ENCODE results near the gene EPM2A.
"Not testable (repeated sequence)": the region's sequence is repeated elsewhere in the genome, so short reads cannot be mapped to it uniquely, and the experiment has no call there.

Gene EPM2A

DNA sequence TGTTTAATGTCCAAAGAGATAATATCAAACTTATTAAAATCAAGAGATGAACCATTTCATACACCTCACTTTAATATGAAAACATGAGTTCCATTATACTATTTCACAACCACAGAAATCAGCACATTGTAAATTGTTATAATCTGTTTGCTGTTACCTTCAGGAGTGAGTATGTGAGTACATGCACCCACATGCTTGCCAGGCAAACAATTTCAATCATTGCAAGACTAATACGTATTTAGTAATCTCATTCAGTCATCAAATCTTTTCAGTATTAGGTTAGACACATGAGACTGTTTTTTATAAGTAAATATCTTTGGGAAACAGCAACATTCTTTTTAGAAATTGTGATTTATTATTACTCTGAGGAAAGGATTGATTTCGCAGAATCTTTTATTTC is 9.3 kb upstream of the EPM2A start:
- H3K4me3 ChIP-seq (replicated peaks in 1 of 2; ENCODE audit: low read depth in 2 of 2, low read length in 2 of 2) = no peak overlapping the region
- DNase-seq (ENCODE audit: low read depth in 2 of 2) = no peak
- TF ChIP-seq, protein P1, sequence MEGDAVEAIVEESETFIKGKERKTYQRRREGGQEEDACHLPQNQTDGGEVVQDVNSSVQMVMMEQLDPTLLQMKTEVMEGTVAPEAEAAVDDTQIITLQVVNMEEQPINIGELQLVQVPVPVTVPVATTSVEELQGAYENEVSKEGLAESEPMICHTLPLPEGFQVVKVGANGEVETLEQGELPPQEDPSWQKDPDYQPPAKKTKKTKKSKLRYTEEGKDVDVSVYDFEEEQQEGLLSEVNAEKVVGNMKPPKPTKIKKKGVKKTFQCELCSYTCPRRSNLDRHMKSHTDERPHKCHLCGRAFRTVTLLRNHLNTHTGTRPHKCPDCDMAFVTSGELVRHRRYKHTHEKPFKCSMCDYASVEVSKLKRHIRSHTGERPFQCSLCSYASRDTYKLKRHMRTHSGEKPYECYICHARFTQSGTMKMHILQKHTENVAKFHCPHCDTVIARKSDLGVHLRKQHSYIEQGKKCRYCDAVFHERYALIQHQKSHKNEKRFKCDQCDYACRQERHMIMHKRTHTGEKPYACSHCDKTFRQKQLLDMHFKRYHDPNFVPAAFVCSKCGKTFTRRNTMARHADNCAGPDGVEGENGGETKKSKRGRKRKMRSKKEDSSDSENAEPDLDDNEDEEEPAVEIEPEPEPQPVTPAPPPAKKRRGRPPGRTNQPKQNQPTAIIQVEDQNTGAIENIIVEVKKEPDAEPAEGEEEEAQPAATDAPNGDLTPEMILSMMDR (IDR thresholded peaks at IDR 0.05; ENCODE audit: low read depth, low read length) = no peak

DNA sequence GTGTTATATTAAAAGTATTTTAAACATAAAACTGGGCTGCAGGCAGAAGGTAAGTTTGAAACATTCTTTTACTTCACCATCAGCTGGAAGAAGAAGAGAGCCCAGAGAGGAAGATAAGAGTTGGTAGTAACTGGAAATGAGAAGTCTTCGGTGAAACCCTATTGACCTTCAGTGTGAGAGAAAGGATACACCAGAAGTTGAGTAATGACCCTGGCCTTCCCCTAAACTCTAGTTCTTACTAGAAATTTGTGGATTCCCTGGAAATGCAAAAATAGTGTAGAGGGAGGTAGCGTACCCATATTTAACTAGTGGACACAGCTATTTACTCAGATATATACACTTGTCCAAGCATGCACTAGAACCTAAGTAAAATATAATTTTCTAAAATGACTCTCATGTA is 8.0 kb upstream of the EPM2A start:
- no peak for DNase-seq (ENCODE audit: low read depth in 2 of 2)
- TF ChIP-seq, protein P1 (IDR thresholded peaks at IDR 0.05; ENCODE audit: low read depth, low read length) = no peak
- no peak overlapping the region for H3K4me3 ChIP-seq (replicated peaks in 1 of 2; ENCODE audit: low read depth in 2 of 2, low read length in 2 of 2)

DNA sequence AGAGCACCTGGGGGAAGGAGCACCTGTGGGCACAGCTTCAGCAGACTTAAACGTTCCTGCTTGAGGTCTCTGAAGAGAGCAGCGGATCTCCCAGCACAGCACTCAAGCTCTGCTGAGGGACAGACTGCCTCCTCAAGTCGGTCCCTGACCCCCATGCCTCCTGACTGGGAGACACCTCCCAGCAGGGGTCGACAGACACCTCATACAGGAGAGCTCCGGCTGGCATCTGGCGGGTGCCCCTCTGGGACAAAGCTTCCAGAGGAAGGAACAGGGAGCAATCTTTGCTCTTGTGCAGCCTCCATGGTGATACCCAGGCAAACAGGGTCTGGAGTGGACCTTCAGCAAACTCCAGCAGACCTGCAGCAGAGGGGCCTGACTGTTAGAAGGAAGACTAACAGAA is 7.2 kb upstream of the EPM2A start:
- not testable (repeated sequence) for DNase-seq (ENCODE audit: low read depth in 2 of 2); H3K4me3 ChIP-seq (replicated peaks in 1 of 2; ENCODE audit: low read depth in 2 of 2, low read length in 2 of 2)

DNA sequence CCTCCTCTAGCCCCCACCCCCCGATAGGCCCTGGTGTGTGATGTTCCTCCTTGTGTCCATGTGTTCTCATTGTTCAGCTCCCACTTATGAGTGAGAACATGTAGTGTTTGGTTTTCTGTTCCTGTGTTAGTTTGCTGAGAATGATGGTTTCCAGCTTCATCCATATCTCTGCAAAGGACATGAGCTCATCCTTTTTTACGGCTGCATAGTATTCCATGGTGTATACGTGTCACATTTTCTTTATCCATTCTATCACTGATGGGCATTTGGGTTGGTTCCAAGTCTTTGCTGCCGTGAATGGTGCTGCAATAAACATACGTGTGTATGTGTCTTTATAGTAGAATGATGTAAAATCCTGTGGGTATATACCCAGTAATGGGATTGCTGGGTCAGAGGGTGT is 4.4 kb upstream of the EPM2A start:
- DNase-seq (ENCODE audit: low read depth in 2 of 2); H3K4me3 ChIP-seq (replicated peaks in 1 of 2; ENCODE audit: low read depth in 2 of 2, low read length in 2 of 2): not testable (repeated sequence)

DNA sequence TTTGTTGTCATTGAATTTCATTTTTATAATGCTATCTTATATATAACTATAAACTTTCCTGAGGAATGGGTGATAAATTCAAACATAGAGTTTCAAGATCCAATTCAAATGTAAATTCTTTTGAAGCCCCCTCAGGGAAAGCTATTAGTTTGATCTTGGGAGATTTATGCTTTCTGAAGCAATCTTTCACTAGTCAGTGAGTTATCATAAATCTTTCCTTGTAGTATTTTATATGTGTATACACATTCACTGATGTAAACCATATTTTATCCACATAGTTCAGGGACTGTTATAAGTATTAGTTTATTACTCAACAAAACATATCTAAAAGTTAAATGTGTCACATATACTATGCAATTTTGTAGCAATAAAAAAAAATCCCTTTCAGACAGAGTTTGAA is 2.9 kb upstream of the EPM2A start:
- TF ChIP-seq, protein P1 (IDR thresholded peaks at IDR 0.05; ENCODE audit: low read depth, low read length) = no peak
- no peak for DNase-seq (ENCODE audit: low read depth in 2 of 2)
- H3K4me3 ChIP-seq (replicated peaks in 1 of 2; ENCODE audit: low read depth in 2 of 2, low read length in 2 of 2) = no peak overlapping the region

DNA sequence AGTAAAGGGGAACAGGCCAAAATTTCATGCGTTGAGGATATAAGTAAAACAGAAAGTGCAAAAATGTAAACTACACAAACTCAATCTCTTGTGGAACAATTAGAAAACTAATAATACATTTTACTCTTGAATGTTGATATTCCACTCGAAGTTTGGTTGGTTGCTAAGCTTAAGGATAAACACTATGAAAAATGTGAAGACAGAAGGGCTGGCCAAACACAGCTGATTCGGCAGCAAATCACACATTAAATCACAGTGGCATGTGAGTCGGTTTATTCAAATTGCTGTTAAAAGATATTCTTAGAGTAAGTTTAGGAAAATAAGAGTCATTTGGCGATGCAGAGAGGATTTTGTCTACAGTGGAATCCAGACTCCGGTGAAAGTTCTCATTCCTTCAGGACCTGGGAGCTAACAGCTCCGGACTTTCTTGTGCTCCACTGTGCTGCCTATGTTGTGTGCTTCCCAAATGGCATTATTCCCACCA is 1.4 kb upstream of the EPM2A start:
- TF ChIP-seq, protein P1 (IDR thresholded peaks at IDR 0.05; ENCODE audit: low read depth, low read length) = no peak
- peak; percentile 42 to 65 for DNase-seq (ENCODE audit: low read depth in 2 of 2)
- H3K4me3 ChIP-seq (replicated peaks in 1 of 2; ENCODE audit: low read depth in 2 of 2, low read length in 2 of 2) = no peak overlapping the region

DNA sequence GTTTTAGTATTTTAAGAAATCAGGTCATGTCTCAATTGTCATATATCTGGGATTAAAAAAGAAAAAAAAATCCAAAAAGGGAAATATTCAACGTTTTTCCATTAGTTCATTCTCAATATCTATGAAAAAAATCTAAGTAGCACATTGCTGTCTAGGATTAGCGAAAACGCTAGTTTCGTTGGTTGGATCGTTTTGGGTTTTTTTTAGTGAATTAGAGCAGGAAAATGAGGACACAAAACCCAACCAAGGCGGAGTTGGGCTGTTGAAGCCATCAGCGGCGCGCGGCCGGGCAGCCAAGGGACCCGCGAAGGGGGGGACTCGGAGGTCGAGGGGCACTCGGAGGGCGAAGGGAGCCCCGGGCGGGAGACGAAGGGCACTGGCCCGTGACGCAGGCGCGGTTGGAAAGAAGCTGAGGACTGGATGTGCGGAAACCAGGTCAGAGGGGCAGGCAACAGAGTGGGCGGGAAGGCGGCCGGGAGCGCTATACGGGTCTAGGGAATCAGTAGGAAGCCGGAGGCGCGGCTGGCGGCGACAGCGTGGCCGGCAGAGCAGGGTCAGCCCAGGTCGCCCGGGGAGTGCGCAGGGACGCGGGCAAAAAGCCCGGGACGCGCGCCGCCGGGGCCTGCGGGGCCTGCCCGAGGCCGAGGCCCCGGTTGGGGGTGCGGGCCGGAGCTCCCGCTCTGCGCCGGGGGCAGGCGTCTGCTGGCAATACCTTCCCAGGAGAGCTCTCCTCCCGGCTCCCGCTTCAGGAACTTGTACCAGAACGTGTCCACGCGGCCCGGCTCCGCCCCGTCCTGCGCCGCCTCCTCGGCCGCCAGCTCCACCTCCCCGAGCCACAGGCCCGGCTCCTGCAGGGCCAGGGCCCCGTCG is 599 bp downstream of the EPM2A start:
- peak overlapping the region; percentile 67 to 72 for H3K4me3 ChIP-seq (replicated peaks in 1 of 2; ENCODE audit: low read depth in 2 of 2, low read length in 2 of 2)
- DNase-seq (ENCODE audit: low read depth in 2 of 2) = peak; percentile 90 to 94
- TF ChIP-seq, protein P1 (IDR thresholded peaks at IDR 0.05; ENCODE audit: low read depth, low read length) = no peak

DNA sequence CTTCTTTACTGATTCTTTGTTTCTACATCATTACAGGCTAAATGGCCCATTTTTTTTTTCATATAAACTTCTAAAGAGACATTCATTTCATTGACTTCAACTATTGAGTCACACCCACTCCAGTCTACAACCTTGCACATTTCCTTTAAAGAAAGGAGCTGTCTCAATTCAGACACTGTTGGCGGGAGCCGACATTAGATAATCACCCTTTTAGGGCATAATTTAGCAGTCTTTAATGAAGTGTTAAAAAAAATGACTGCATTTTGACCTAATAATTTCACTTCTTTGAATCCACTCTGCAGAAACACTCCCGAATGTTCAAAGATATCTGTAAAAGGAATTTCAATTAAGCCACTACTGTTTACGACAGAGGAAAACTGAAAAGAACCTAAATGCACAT is 1.5 kb downstream of the EPM2A start:
- DNase-seq (ENCODE audit: low read depth in 2 of 2) = no peak
- TF ChIP-seq, protein P1 (IDR thresholded peaks at IDR 0.05; ENCODE audit: low read depth, low read length) = no peak
- H3K4me3 ChIP-seq (replicated peaks in 1 of 2; ENCODE audit: low read depth in 2 of 2, low read length in 2 of 2) = peak overlapping the region in 1 of 2 donors; percentile 67

Measured in cardiac fibroblast (primary cell).